Left kidney (tissue), 2 donors: ENCODE data around the gene DUOX1. TPM values are rescaled to one million over a fixed set of nuclear protein-coding genes. Genes with fewer than 3 reads are reported as not detected.

Experiments
- DNase-seq: peaks from one replicate; pipeline ENCODE4 v3.0.0-alpha.2; 2013
- polyA plus RNA-seq: library from polyadenylated mRNA; unstranded; fragments of 120-200 nt; gene quantifications from one replicate; pipeline ENCODE4 v1.2.1, GENCODE V29; 2013; ENCODE audit not compliant: insufficient read length

DUOX1 gene
- polyA plus RNA-seq, 1 donor: 7.8 TPM

GRCh38 chr15:45143946-45144345, 14.2 kb downstream of the DUOX1 start:
- no peak for DNase-seq

GRCh38 chr15:45144775-45145174, 15.0 kb downstream of the DUOX1 start:
- no peak for DNase-seq

- no peak for DNase-seq
These were observed 16.6 kb downstream of the DUOX1 start for GRCh38 chr15:45146405-45146804.

- no peak for DNase-seq
These were observed 17.8 kb downstream of the DUOX1 start for GRCh38 chr15:45147606-45148005.

GRCh38 chr15:45148076-45149059, 18.6 kb downstream of the DUOX1 start:
- DNase-seq: no peak

- no peak for DNase-seq
These were observed 19.3 kb downstream of the DUOX1 start for GRCh38 chr15:45149060-45149459.

- DNase-seq: no peak
These were observed 20.7 kb downstream of the DUOX1 start for GRCh38 chr15:45150481-45150880.

- DNase-seq: no peak
These were observed 21.2 kb downstream of the DUOX1 start for GRCh38 chr15:45150997-45151396.

- no peak for DNase-seq
These were observed 22.4 kb downstream of the DUOX1 start for GRCh38 chr15:45151998-45152828.

- no peak for DNase-seq
These were observed 25.9 kb downstream of the DUOX1 start for GRCh38 chr15:45155739-45156138.

GRCh38 chr15:45156744-45157455, 27.1 kb downstream of the DUOX1 start:
- DNase-seq: no peak

- no peak for DNase-seq
These were observed 28.2 kb downstream of the DUOX1 start for GRCh38 chr15:45157974-45158373.

GRCh38 chr15:45161666-45162065, 31.9 kb downstream of the DUOX1 start:
- DNase-seq: no peak

- DNase-seq: peak; percentile 73
These were observed 33.1 kb downstream of the DUOX1 start for GRCh38 chr15:45162771-45163507.

- DNase-seq: no peak
These were observed 33.7 kb downstream of the DUOX1 start for GRCh38 chr15:45163508-45163856.

GRCh38 chr15:45164914-45165313, 35.1 kb downstream of the DUOX1 start:
- DNase-seq: no peak

- no peak for DNase-seq
These were observed 35.7 kb downstream of the DUOX1 start for GRCh38 chr15:45165536-45165935.

GRCh38 chr15:45166834-45167630, 37.2 kb downstream of the DUOX1 start:
- peak; percentile 80 for DNase-seq

GRCh38 chr15:45167631-45168205, 37.9 kb downstream of the DUOX1 start:
- no peak for DNase-seq

- DNase-seq: no peak
These were observed 38.5 kb downstream of the DUOX1 start for GRCh38 chr15:45168286-45168685.
